Fibroblast of lung (primary cell): ENCODE measurements around the gene AREL1. TPM values are rescaled to one million over a fixed set of nuclear protein-coding genes. Genes with fewer than 3 reads are reported as not detected.

Experiments
- DNase-seq, 2 donors: peaks; one replicate each; pipeline versions ENCODE4 v3.0.0 to v3.0.0-alpha.2; 2010; ENCODE audit warnings: low read depth in 2 of 2
- H2AFZ ChIP-seq: 2 replicates; pipeline ENCODE4 v1.5.1; 2012; ENCODE audit warnings: low read length, control low read depth, inconsistent platforms
- H3K27ac ChIP-seq: 2 replicates; pipeline ENCODE4 v1.5.1; 2011; ENCODE audit warnings: low read length, control low read depth; ENCODE audit not compliant: insufficient read depth
- H3K27me3 ChIP-seq: 2 replicates; pipeline ENCODE4 v1.5.1; 2011; ENCODE audit warnings: mild to moderate bottlenecking, low read length; ENCODE audit not compliant: control insufficient read depth, insufficient read depth
- H3K36me3 ChIP-seq: 2 replicates; pipeline ENCODE4 v1.5.1; 2011; ENCODE audit warnings: low read length; ENCODE audit not compliant: control insufficient read depth, insufficient read depth
- H3K4me1 ChIP-seq: 2 replicates; pipeline ENCODE4 v1.5.1; 2011; ENCODE audit warnings: low read length; ENCODE audit not compliant: control insufficient read depth, insufficient read depth; ENCODE audit errors: extremely low read depth
- H3K4me2 ChIP-seq: 2 replicates; pipeline ENCODE4 v1.5.1; 2011; ENCODE audit warnings: low read length, control low read depth; ENCODE audit not compliant: insufficient read depth; ENCODE audit errors: extremely low read depth
- H3K4me3 ChIP-seq, 4 experiments: fragments of 200-600 bp in 1 of 4; sonication (generic) in 1 of 4; replicated peaks in 1 of 4; 2 replicates each; pipeline ENCODE4 v1.5.1; 2011 to 2016; ENCODE audit warnings: low read length in 4 of 4, low read depth in 3 of 4, mild to moderate bottlenecking in 3 of 4, control low read depth in 2 of 4, inconsistent platforms in 1 of 4, mixed read lengths in 1 of 4; ENCODE audit not compliant: insufficient read depth in 1 of 4; ENCODE audit errors: control extremely low read depth in 1 of 4
- H3K79me2 ChIP-seq: 2 replicates; pipeline ENCODE4 v1.5.1; 2012; ENCODE audit warnings: mild to moderate bottlenecking, low read length, inconsistent platforms; ENCODE audit not compliant: control insufficient read depth, insufficient read depth
- H3K9ac ChIP-seq: 2 replicates; pipeline ENCODE4 v1.5.1; 2011; ENCODE audit warnings: mild to moderate bottlenecking, low read length, control low read depth; ENCODE audit not compliant: insufficient read depth
- H3K9me3 ChIP-seq: 2 replicates; pipeline ENCODE4 v1.5.1; 2012; ENCODE audit warnings: low read depth, low read length; ENCODE audit not compliant: control insufficient read depth, insufficient read depth
- H4K20me1 ChIP-seq: 2 replicates; pipeline ENCODE4 v1.5.1; 2011; ENCODE audit warnings: low read length; ENCODE audit not compliant: control insufficient read depth, insufficient read depth; ENCODE audit errors: extremely low read depth
- CTCF ChIP-seq, 2 donors: IDR thresholded peaks in 1 of 2; conservative IDR thresholded peaks in 1 of 2; 1 replicate in 1 of 2; 2 replicates in 1 of 2; pipeline ENCODE4 v1.5.1; 2011 to 2012; ENCODE audit warnings: low read length in 2 of 2, control low read depth in 1 of 2, inconsistent platforms in 1 of 2, low read depth in 1 of 2, mild to moderate bottlenecking in 1 of 2
- EZH2 ChIP-seq: IDR thresholded peaks from 2 replicates; pipeline ENCODE4 v1.5.1; 2012; ENCODE audit warnings: low read length, control low read depth, mild to moderate bottlenecking; ENCODE audit errors: missing control alignments
- polyA plus RNA-seq, 2 donors: library from polyadenylated mRNA; depleted of rRNA in 1 of 2; stranded (reverse) in 1 of 2; unstranded in 1 of 2; fragments of >200 nt; gene quantifications; 2 replicates each; pipeline ENCODE4 v1.2.1, GENCODE V29; 2011 to 2012; ENCODE audit warnings: missing spikeins in 1 of 2
- total RNA-seq: library from RNA; depleted of rRNA; stranded (reverse); fragments of >200 nt; gene quantifications from 2 replicates; pipeline ENCODE4 v1.2.1, GENCODE V29; 2014

Gene AREL1
- total and polyA plus RNA-seq, 2 donors (not counting 1 experiment from before 2014, with no cell fraction given), result 28.2 to 36.5 TPM

- Histone ChIP-seq H3K27ac (no peak overlapping the region), H3K4me1 (peaks cover 17% of the 10 kb centered on the region), H3K9me3 (no peaks in the 10 kb centered on the region), H3K9ac (no peak overlapping the region), H3K79me2 (no peaks in the 10 kb centered on the region), H3K4me2 (no peak overlapping the region), H2AFZ (no peak overlapping the region), H3K4me3 (no peak overlapping the region), H3K36me3 (peaks cover 5% of the 10 kb centered on the region), H4K20me1 (no peaks in the 10 kb centered on the region), H3K27me3 (no peaks in the 10 kb centered on the region)
- TF ChIP-seq EZH2 (no peak), CTCF (conservative IDR thresholded peaks at IDR 0.05 in 1 of 2, IDR thresholded peaks at IDR 0.05 in 1 of 2; ENCODE audit: low read depth in 1 of 2, low read length in 2 of 2) (no peak)
- DNase-seq, result no peak
Measured at GRCh38 chr14:74660863-74661262, 52.0 kb downstream of the AREL1 start.

- H3K36me3 ChIP-seq, result peaks cover 5% of the 10 kb centered on the region
Measured at GRCh38 chr14:74660167-74660566, 52.7 kb downstream of the AREL1 start.

GRCh38 chr14:74658535-74659131 is 54.2 kb downstream of the AREL1 start:
- no peak overlapping the region for H3K27ac ChIP-seq
- H2AFZ ChIP-seq, result no peak overlapping the region
- H3K27me3 ChIP-seq, result no peaks in the 10 kb centered on the region
- peaks cover 3% of the 10 kb centered on the region for H3K36me3 ChIP-seq
- no peaks in the 10 kb centered on the region for H3K79me2 ChIP-seq
- peaks cover 33% of the 10 kb centered on the region for H3K4me1 ChIP-seq
- no peaks in the 10 kb centered on the region for H3K9me3 ChIP-seq
- TF ChIP-seq CTCF (conservative IDR thresholded peaks at IDR 0.05 in 1 of 2, IDR thresholded peaks at IDR 0.05 in 1 of 2; ENCODE audit: low read depth in 1 of 2, low read length in 2 of 2), result no peak
- no peak for TF ChIP-seq EZH2
- no peak overlapping the region for H3K4me2 ChIP-seq
- no peaks in the 10 kb centered on the region for H4K20me1 ChIP-seq
- no peak overlapping the region for H3K4me3 ChIP-seq
- DNase-seq, result peak; percentile 43 to 67
- H3K9ac ChIP-seq, result no peak overlapping the region

More at GRCh38 chr14:74660167-74660566, 52.7 kb downstream of the AREL1 start:
- no peak overlapping the region for H3K9ac ChIP-seq
- no peaks in the 10 kb centered on the region for H3K9me3 ChIP-seq
- H2AFZ ChIP-seq, result no peak overlapping the region
- H3K27ac ChIP-seq, result no peak overlapping the region
- no peak overlapping the region for H3K4me2 ChIP-seq
- TF ChIP-seq EZH2 (no peak), CTCF (conservative IDR thresholded peaks at IDR 0.05 in 1 of 2, IDR thresholded peaks at IDR 0.05 in 1 of 2; ENCODE audit: low read depth in 1 of 2, low read length in 2 of 2) (no peak)
- DNase-seq, result peak in 1 of 2 donors; percentile 19
- H3K4me3 ChIP-seq, result no peak overlapping the region
- H4K20me1 ChIP-seq, result no peaks in the 10 kb centered on the region
- peaks cover 24% of the 10 kb centered on the region for H3K4me1 ChIP-seq
- H3K79me2 ChIP-seq, result no peaks in the 10 kb centered on the region
- H3K27me3 ChIP-seq, result no peaks in the 10 kb centered on the region
